Omental fat pad (tissue), 4 donors: Measurements from ENCODE around the gene ADAM12. TPM values are rescaled to one million over a fixed set of nuclear protein-coding genes. Genes with fewer than 3 reads are reported as not detected.

Experiments used
- ATAC-seq: fragments of 150-250 bp; one replicate; pipeline ENCODE4 v1.9.1; 2016; ENCODE audit warnings: mild to moderate bottlenecking, moderate library complexity; ENCODE audit not compliant: low FRiP score
- DNase-seq: peaks from one replicate; pipeline ENCODE4 v3.0.0-alpha.2; 2019; ENCODE audit warnings: low spot score
- CTCF ChIP-seq, 3 donors: fragments of 450-650 bp; IDR thresholded peaks; one replicate each; pipeline ENCODE4 v1.5.1; 2016 to 2017; ENCODE audit warnings: antibody characterized with exemption in 3 of 3, mild to moderate bottlenecking in 3 of 3, moderate library complexity in 2 of 3
- total RNA-seq, 4 donors: library from RNA; depleted of rRNA; stranded (reverse); fragments of >200 nt; gene quantifications; one replicate each; pipeline ENCODE4 v1.1.0, GENCODE V29; 2016

The ADAM12 gene
- total RNA-seq, 4 donors from 2014 or later = 4.9 to 24.4 (median 10.9) TPM

GRCh38 chr10:126074291-126074690, 314.0 kb downstream of the ADAM12 start:
- DNase-seq (no peak), ATAC-seq (no peak)
- no peak for TF ChIP-seq CTCF (IDR thresholded peaks at IDR 0.05)

- ATAC-seq = no peak
- DNase-seq = no peak
- TF ChIP-seq CTCF (IDR thresholded peaks at IDR 0.05) = no peak
Observed at GRCh38 chr10:126073606-126074005, 314.7 kb downstream of the ADAM12 start.

- no peak for DNase-seq
- no peak for TF ChIP-seq CTCF (IDR thresholded peaks at IDR 0.05)
Observed at GRCh38 chr10:126072622-126073021, 315.7 kb downstream of the ADAM12 start.

GRCh38 chr10:126070476-126071215, 317.6 kb downstream of the ADAM12 start:
- TF ChIP-seq CTCF (IDR thresholded peaks at IDR 0.05) = no peak
- ATAC-seq = no peak
- DNase-seq = no peak

More at GRCh38 chr10:126072622-126073021, 315.7 kb downstream of the ADAM12 start:
- ATAC-seq = no peak

GRCh38 chr10:126068322-126068721, 320.0 kb downstream of the ADAM12 start:
- ATAC-seq (no peak), DNase-seq (no peak)
- TF ChIP-seq CTCF (IDR thresholded peaks at IDR 0.05) = no peak

GRCh38 chr10:126066456-126066855, 321.8 kb downstream of the ADAM12 start:
- no peak for TF ChIP-seq CTCF (IDR thresholded peaks at IDR 0.05)
- ATAC-seq (no peak), DNase-seq (no peak)

- no peak for ATAC-seq
- no peak for TF ChIP-seq CTCF (IDR thresholded peaks at IDR 0.05)
- DNase-seq = no peak
Observed at GRCh38 chr10:126065751-126066377, 322.4 kb downstream of the ADAM12 start.
